ENCODE data around the gene ORM1. TPM values are rescaled to one million over a fixed set of nuclear protein-coding genes. Genes with fewer than 3 reads are reported as not detected.

ORM1 gene
- total and polyA plus RNA-seq, 2 of the 8 experiments (the other 6 are each of a cell fraction or from before 2014, with no cell fraction given), result 0.32 TPM; not detected in 1

DNA sequence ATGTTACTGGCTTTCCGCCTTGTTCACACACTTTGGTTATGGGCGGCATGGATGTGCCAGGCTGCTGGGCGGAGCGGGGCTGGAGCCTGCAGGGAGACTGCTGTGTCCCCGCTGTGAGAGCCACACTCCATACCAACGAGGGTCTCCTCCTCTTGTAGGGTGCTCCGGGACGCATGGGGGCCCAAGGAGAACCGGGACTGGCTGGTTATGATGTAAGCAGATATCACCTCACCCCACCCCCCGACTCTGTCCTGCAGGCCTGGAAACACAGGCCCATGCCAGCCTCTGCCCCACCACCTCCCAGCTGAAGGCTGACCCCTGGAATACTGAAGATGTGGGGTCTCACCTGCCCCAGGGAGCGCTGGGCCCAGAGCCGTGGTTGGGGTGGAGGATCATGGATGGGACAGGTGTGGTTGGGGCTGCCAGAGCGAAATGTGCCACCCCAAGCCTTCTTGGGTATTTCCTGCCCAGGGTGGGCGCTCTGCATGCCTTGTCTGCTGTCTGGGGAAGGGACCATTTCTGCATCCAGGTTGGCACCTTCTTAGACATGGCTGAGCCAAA lies 39.3 kb upstream of the ORM1 start (continued):
- TF ChIP-seq MAFK (IDR thresholded peaks at IDR 0.05; ENCODE audit: low read depth, low read length) (no peak), KDM1A (IDR thresholded peaks at IDR 0.05; ENCODE audit: borderline replicate concordance, low read length) (no peak), SUZ12 (IDR thresholded peaks at IDR 0.05; ENCODE audit: low read length) (no peak), GABPA (IDR thresholded peaks at IDR 0.05; ENCODE audit: borderline replicate concordance, insufficient read depth, low read length) (no peak), TBP (IDR thresholded peaks at IDR 0.05; ENCODE audit: low read depth, low read length) (no peak)

All from H1 (cell line).